ENCODE results near the gene GPC6. TPM values are rescaled to one million over a fixed set of nuclear protein-coding genes. Genes with fewer than 3 reads are reported as not detected.

The GPC6 gene
- total RNA-seq, 1 donor from 2014 or later = 13.8 TPM

DNA sequence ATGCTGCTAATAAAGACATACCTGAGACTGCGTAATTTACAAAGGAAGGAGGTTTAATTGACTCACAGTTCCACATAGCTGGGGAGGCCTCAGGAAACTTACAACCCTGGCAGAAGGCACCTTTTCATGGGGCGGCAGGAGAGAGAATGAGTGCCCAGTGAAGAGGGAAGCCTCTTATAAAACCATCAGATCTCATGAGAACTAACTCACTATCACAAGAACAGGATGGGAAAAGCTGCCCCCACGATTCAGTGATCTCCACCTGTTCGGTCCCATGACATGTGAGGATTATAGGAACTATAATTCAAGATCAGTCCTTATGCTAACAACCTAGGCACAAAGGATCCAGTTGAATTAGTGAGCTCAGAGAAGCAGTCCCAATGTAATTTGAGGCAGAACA is 59.4 kb downstream of the GPC6 start:
- Histone ChIP-seq H3K9me3 (no peaks in the 10 kb centered on the region), H3K4me3 (no peak overlapping the region), H3K27ac (no peak overlapping the region), H3K4me1 (no peaks in the 10 kb centered on the region), H3K36me3 (no peaks in the 10 kb centered on the region), H3K27me3 (no peaks in the 10 kb centered on the region)
- DNase-seq (ENCODE audit: extremely low spot score in 2 of 2) = no peak
- intact Hi-C loops (cut with DNase I) = no loop called here
- TF ChIP-seq POLR2A (IDR thresholded peaks at IDR 0.05) = no peak
- TF ChIP-seq CTCF (IDR thresholded peaks at IDR 0.05) = no peak
- no peak for TF ChIP-seq POLR2AphosphoS5 (IDR thresholded peaks at IDR 0.05; ENCODE audit: insufficient read depth in 1 of 2, low read depth in 1 of 2)

DNA sequence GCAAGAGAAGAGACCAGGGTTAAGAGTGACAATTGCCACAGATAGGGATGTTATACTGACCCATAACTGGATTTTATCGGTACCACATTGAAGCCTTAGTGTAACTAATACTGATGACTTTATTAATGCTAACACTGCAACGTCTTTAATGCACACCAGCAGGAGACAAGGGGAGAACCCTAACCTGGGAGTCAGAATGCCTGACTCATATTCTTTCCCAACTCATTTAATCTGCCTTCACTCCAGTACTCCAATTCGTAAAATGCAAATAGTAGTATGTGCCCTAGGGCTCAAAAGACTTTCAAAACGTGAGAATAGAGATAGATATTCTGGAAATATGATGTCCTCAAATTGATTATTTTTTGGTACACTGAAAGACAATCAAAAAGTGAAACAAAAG is 62.4 kb downstream of the GPC6 start:
- Histone ChIP-seq H3K27me3 (no peaks in the 10 kb centered on the region), H3K36me3 (no peaks in the 10 kb centered on the region), H3K9me3 (no peaks in the 10 kb centered on the region), H3K27ac (no peak overlapping the region), H3K4me1 (no peaks in the 10 kb centered on the region), H3K4me3 (no peak overlapping the region)
- DNase-seq (ENCODE audit: extremely low spot score in 2 of 2) = no peak
- TF ChIP-seq CTCF (IDR thresholded peaks at IDR 0.05) (no peak), POLR2A (IDR thresholded peaks at IDR 0.05) (no peak), POLR2AphosphoS5 (IDR thresholded peaks at IDR 0.05; ENCODE audit: insufficient read depth in 1 of 2, low read depth in 1 of 2) (no peak)
- intact Hi-C loops (cut with DNase I) = no loop called here

DNA sequence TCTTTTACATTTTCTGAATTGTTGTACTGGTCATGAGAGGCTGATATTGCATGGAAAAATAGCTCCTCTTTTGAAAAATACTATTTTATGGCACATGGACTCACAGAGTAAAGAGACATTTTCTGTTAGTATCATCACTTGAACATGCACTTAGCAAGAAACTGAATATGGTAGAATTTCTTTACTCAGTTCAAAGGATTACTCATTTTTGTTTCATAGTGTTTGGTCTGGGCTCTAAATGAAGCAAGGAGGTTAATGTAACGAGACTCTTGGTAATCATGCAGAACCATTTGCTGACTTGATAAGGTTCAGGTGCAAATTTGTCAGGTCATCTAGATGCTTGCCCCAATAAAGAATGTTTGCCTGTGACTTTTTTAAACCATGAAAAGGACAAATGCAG is 63.2 kb downstream of the GPC6 start:
- Histone ChIP-seq H3K4me1 (no peaks in the 10 kb centered on the region), H3K4me3 (no peak overlapping the region), H3K27ac (no peak overlapping the region), H3K36me3 (no peaks in the 10 kb centered on the region), H3K9me3 (no peaks in the 10 kb centered on the region), H3K27me3 (no peaks in the 10 kb centered on the region)
- no peak for TF ChIP-seq POLR2A (IDR thresholded peaks at IDR 0.05)
- no peak for DNase-seq (ENCODE audit: extremely low spot score in 2 of 2)
- intact Hi-C loops (cut with DNase I) = no loop called here

DNA sequence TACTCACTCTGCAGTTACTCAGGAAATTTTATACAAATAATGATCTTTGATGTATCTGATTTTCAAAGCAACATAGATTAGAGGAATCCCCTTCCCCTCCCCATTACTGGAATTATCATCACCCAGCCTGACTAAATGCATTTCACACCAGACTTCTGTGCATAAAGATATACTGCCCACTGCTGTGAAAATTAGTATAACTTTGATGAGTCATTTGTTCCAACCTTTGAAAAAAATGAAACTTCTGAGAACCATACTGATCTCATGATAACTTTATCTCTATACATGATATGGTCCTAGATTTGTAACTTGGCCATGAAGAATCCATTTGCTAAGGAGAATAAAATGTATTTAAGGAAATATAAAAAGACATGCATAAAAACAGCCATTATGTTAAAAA is 63.9 kb downstream of the GPC6 start:
- Histone ChIP-seq H3K27ac (no peak overlapping the region), H3K36me3 (no peaks in the 10 kb centered on the region), H3K4me3 (no peak overlapping the region), H3K9me3 (no peaks in the 10 kb centered on the region), H3K4me1 (no peaks in the 10 kb centered on the region), H3K27me3 (no peaks in the 10 kb centered on the region)
- intact Hi-C loops (cut with DNase I) = no loop called here
- no peak for DNase-seq (ENCODE audit: extremely low spot score in 2 of 2)
- TF ChIP-seq CTCF (IDR thresholded peaks at IDR 0.05) = no peak
- no peak for TF ChIP-seq POLR2AphosphoS5 (IDR thresholded peaks at IDR 0.05; ENCODE audit: insufficient read depth in 1 of 2, low read depth in 1 of 2)
- TF ChIP-seq POLR2A (IDR thresholded peaks at IDR 0.05) = no peak

DNA sequence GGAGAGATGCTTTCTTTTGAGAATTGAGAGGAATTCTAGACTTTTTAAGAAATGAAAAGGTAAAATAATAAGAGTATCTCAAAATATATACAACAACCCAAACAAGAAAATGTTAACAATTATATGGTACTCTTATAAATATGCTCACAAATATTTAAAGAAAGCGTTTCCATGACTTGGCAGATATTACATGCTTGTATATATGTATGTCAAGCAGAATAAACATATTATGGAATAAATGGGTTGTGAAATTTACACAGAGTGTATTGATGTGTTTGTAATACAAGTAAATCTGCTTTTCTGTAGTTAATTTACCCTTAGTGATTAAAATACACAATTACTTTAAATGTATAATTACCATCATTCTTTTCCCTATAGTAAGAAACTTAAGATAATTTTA is 65.8 kb downstream of the GPC6 start:
- Histone ChIP-seq H3K27me3 (no peaks in the 10 kb centered on the region), H3K36me3 (no peaks in the 10 kb centered on the region), H3K9me3 (no peaks in the 10 kb centered on the region), H3K27ac (no peak overlapping the region), H3K4me1 (no peaks in the 10 kb centered on the region), H3K4me3 (no peak overlapping the region)
- TF ChIP-seq CTCF (IDR thresholded peaks at IDR 0.05) (no peak), POLR2AphosphoS5 (IDR thresholded peaks at IDR 0.05; ENCODE audit: insufficient read depth in 1 of 2, low read depth in 1 of 2) (no peak), POLR2A (IDR thresholded peaks at IDR 0.05) (no peak)
- intact Hi-C loops (cut with DNase I) = no loop called here
- no peak for DNase-seq (ENCODE audit: extremely low spot score in 2 of 2)

GRCh38 chr13:93293710-93294109 is 67.1 kb downstream of the GPC6 start:
- H3K27me3 ChIP-seq = no peaks in the 10 kb centered on the region
- intact Hi-C loops (cut with DNase I) = no loop called here
- H3K27ac ChIP-seq = no peak overlapping the region
- no peaks in the 10 kb centered on the region for H3K9me3 ChIP-seq
- H3K4me1 ChIP-seq = no peaks in the 10 kb centered on the region
- DNase-seq (ENCODE audit: extremely low spot score in 2 of 2) = no peak
- TF ChIP-seq POLR2A (IDR thresholded peaks at IDR 0.05) (no peak), CTCF (IDR thresholded peaks at IDR 0.05) (no peak), POLR2AphosphoS5 (IDR thresholded peaks at IDR 0.05; ENCODE audit: insufficient read depth in 1 of 2, low read depth in 1 of 2) (no peak)
- no peaks in the 10 kb centered on the region for H3K36me3 ChIP-seq
- no peak overlapping the region for H3K4me3 ChIP-seq

Measured in vagina (tissue), 2 donors.